Measurements from ENCODE around the gene RPS25. TPM values are rescaled to one million over a fixed set of nuclear protein-coding genes. Genes with fewer than 3 reads are reported as not detected.
"Not testable (repeated sequence)": the region's sequence is repeated elsewhere in the genome, so short reads cannot be mapped to it uniquely, and the experiment has no call there.

The RPS25 gene
- total RNA-seq, 1 experiment from 2014 or later = 1,318 TPM

DNA sequence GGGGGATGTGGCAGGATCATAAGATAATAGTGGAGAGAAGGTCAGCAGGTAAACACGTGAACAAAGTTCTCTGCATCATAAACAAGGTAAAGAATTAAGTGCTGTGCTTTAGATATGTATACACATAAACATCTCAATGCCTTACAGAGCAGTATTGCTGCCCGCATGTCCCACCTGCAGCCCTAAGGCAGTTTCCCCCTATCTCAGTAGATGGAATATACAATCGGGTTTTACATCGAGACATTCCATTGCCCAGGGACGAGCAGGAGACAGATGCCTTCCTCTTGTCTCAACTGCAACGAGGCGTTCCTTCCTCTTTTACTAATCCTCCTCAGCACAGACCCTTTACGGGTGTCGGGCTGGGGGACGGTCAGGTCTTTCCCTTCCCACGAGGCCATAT, 21.3 kb upstream of the RPS25 start:
- not testable (repeated sequence) for DNase-seq (ENCODE audit: low read depth)

GRCh38 chr11:119038884-119039283, 20.7 kb upstream of the RPS25 start:
- DNase-seq (ENCODE audit: low read depth) = no peak

- DNase-seq (ENCODE audit: low read depth) = no peak
Observed at GRCh38 chr11:119034813-119035212, 16.7 kb upstream of the RPS25 start.

DNA sequence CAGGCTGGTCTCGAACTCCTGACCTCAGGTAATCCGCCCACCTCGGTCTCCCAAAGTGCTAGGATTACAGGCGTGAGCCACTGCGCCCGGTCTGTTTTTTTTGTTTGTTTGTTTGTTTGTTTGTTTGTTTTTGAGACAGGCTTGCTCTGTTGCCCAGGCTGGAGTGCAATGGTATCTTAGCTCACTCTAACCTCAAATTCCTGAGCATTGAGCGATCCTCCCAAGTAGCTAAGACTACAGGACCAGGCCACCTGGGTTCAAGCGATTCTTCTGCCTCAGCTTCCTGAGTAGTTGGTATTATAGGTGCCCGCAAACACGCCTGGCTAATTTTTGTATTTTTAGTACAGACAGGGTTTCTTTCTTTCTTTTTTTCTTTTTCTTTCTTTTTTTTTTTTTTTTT, 15.3 kb upstream of the RPS25 start:
- not testable (repeated sequence) for DNase-seq (ENCODE audit: low read depth)

DNA sequence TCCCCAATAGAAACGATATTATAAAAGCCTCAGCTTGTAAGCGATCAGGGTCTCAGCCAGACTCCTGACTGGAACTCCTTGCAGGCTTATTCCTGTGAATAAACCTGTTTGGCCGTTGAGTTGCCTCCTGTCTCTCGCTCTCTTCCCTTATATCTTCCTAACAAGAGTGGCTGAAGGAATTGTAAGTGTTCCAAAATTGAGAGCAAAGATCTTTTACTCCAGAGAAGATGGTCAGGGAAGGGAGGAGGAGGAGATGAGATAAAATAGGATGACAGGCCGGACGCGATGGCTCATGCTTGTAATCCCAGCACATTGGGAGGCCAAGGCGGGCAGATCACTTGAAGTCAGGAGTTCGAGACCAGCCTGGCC, 13.8 kb upstream of the RPS25 start:
- no peak for DNase-seq (ENCODE audit: low read depth)

- DNase-seq (ENCODE audit: low read depth) = peak; percentile 97
Observed at GRCh38 chr11:119030329-119031047, 12.3 kb upstream of the RPS25 start, which contains the start of gene SLC37A4. Gene SLC37A4 (minus strand): TSS chr11:119030877.

DNA sequence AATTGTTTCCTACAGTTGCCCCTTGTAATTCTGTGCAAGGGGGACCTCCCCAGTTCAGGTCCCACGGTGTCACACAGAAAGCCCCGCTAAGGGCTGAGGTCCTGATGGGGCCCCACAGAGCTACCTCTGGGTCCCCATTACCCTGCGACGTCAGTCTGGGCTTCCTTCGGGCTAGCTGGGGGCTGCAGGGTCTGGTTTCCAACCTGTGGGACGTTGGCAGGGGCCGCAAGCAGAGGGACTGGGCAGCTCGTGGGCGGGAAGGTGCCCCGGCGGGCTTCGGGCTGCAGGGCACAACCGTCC, 11.8 kb upstream of the RPS25 start:
- no peak for DNase-seq (ENCODE audit: low read depth)

- no peak for DNase-seq (ENCODE audit: low read depth)
Observed at GRCh38 chr11:119029340-119030028, 11.3 kb upstream of the RPS25 start.

DNA sequence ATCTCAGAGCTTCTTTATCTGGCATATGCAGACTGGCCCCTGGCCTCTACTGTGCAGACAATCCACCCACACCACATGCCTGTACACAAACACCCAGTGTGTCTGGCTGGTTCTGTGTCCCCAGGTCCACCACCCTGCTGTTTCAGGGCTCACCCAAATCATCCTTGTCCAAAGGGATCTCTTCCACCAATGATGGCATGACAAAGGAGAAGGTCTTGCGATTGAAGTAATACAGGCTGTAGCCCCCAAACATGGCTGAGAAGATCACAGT, 10.9 kb upstream of the RPS25 start:
- DNase-seq (ENCODE audit: low read depth) = no peak

- no peak for DNase-seq (ENCODE audit: low read depth)
Observed at GRCh38 chr11:119028346-119029068, 10.4 kb upstream of the RPS25 start.

DNA sequence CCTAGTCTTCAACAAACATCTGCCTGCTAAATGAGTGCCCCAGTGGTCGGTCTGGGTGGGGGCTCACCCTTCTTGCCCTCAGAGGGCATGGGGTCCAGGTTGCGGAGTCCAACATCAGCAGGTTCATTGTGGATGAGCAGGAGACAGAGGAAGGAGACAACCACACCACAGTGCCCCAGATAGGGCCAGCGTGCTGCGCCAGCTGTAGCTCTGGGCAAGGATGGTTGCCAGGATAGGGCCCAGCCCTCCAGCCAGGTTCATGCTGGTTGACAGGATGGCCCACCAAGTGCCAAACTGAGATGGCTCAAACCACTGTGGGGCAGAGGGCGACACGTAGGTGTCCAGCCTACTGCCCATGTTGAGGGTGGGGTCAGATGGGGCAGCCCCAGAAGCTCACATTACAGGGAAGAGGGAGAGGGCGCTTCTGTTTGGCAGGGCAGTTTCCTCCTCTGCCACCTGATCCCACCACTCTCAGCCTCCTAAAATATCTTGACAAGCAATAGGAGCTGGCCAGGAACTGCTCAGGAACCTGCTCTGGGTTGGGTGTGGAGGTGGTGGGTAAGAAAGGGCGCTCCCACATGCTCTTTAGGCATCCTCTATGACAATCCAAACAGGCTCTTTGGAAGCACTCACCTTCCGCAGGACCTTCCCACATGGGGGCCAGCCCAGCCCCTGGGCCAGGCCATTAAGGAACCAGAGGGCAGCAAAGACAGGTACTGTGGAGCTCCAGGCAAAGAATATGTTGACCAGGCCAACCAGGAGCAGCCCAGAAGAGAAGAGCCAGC, 9.6 kb upstream of the RPS25 start:
- no peak for DNase-seq (ENCODE audit: low read depth)

DNA sequence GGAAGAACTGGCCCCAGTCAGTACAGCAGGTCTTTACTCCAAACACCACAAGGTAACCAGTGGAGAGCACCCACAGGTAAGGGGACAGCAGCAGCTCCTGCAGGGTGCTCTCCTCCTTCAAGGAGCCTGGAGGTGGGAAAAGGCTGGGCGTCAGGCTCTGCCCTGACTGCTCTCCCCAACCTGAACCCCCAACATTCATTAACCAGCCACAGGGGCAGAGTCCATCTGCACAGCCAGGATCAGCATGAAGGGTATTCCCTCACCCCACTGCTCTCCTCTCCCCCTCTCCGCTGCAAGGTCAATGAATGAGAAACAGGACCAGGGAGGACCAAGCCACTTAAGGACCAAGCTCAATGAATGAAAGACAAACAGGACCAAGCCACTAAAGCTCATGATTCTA, 8.8 kb upstream of the RPS25 start:
- DNase-seq (ENCODE audit: low read depth) = no peak

DNA sequence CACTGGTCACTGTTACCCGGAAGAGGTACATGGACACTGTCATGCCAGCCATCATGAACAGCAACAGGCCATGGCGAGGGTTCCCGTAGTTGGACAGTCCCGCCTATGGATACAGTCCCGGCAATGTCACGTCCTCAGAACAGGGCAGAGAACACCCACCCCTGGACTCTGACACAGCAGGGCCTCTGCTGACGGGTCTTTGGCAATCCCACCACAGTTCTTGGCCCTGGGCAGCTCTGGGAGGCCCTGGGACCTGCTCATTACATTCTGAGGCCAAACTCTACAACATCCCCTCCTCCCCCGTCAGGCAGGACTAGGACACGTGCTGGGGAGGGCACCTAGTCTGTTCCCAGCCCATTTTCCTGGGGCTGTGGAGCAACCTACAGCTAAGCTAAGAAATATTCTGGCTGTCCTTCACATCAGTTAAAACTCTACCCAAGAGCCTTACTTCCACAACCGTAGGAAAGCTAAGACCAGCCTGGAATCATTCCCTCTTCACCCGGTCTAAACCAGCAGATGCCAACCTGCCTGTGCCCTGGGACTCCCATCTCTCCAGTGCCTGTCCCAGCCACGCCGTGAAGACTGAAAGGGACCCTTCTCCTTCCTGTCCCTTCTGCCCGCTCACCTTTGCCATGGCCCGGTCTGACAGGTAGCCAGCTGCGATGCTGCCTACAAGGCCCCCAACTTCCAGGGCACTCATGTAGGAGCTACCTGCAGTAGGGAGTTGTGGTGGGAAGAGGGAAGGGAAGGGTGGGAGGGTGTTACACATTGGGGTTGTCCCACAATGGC, 8.0 kb upstream of the RPS25 start:
- no peak for DNase-seq (ENCODE audit: low read depth)

GRCh38 chr11:119025541-119025940, 7.4 kb upstream of the RPS25 start:
- DNase-seq (ENCODE audit: low read depth) = no peak

GRCh38 chr11:119025099-119025473, 6.9 kb upstream of the RPS25 start:
- no peak for DNase-seq (ENCODE audit: low read depth)

DNA sequence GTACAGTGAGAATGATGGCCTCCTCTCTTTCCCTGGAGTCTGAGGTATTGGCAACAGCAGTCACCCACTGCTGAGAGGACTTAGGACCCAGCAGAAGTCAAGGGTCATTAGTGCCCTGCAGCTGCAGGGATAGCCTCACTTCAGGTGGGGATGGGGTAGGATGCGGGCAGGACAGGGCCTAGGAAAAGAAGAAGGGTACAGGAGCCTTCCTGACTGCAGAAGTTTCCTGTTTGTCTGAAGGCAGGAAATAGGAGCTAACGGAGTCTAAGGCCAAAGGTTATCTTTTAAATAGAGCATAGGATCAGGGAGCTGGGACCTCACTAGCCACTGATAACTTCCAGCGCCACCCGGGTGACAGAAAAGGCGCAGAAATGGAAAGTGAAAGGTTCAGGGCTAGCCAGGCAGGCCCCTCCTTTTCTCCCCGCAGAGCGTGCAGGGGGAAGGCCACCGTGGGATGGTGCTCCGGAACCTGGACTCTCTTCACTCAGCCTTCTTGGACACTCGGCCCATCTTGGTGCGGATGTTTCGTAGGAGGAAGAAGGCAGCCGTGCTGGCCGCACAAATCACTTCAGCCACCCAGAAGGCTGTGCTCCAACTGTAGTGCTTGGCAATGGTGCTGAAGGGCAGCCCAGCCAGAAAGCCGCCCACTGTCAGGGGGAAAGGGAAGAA, 6.4 kb upstream of the RPS25 start:
- DNase-seq (ENCODE audit: low read depth) = no peak

DNA sequence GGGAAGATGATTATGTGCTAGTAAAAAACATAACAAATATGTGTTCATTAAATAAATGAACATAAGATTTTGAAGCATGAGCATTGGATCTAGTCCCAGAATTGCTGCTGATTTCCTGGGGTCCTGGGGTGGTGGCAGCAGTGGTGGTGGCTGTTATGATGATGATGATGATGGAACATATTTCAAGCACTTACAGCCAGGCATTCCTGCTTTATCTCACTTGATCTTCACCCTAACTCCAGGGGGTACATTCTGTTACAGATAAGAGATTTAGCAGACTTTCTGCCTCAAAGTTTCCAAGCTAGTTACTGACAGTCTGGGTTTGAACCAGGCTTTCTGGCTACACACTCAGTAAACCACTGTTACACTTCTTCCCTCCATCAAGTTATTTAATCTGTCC, 5.6 kb upstream of the RPS25 start:
- DNase-seq (ENCODE audit: low read depth) = no peak

GRCh38 chr11:119021631-119022030, 3.5 kb upstream of the RPS25 start:
- no peak for DNase-seq (ENCODE audit: low read depth)

DNA sequence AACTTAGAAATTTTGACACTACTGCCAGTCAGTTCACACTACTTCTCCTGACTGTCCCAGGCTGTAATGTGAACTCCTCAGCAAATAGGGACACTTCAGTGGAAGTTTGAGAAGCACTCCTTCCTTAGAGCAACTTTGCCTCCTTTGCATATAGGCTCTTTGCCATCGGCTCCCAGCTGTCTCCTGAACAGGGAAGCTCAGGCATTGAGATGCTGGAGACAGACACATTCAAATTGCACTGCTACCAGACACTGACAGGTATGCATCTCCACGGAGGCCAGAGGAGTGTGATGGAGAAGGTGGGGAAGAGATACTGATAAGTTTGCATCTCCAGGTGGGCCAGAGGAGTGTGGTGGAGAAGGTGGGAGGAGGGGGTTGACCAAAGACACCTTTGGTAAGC, 1.9 kb upstream of the RPS25 start:
- DNase-seq (ENCODE audit: low read depth) = no peak

DNA sequence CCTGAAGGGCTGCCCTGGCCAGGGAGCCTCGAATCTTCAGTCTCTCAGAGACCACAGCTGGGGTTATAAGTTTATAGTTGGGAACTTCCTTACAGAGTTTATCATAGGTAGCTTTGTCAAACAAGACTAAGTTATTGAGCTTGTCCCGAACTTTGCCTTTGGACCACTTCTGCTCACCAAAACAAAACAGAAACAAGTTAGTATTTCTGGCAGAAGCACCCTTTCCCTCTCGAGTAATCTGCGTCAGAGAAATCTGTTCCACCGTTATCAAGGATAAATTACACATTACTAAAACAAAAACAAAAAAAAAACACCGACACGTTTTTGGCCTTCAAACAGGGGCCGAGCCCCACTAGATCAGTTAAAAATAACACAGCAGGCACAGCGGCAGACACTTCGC, 766 bp downstream of the RPS25 start:
- DNase-seq (ENCODE audit: low read depth) = not testable (repeated sequence)

Data from Daoy (cell line).